Measurements from ENCODE around the gene PPT2. TPM values are rescaled to one million over a fixed set of nuclear protein-coding genes. Genes with fewer than 3 reads are reported as not detected.

PPT2 gene
- total and polyA plus RNA-seq, 4 donors, result 4.3 to 37.6 (median 27.9) TPM

DNA sequence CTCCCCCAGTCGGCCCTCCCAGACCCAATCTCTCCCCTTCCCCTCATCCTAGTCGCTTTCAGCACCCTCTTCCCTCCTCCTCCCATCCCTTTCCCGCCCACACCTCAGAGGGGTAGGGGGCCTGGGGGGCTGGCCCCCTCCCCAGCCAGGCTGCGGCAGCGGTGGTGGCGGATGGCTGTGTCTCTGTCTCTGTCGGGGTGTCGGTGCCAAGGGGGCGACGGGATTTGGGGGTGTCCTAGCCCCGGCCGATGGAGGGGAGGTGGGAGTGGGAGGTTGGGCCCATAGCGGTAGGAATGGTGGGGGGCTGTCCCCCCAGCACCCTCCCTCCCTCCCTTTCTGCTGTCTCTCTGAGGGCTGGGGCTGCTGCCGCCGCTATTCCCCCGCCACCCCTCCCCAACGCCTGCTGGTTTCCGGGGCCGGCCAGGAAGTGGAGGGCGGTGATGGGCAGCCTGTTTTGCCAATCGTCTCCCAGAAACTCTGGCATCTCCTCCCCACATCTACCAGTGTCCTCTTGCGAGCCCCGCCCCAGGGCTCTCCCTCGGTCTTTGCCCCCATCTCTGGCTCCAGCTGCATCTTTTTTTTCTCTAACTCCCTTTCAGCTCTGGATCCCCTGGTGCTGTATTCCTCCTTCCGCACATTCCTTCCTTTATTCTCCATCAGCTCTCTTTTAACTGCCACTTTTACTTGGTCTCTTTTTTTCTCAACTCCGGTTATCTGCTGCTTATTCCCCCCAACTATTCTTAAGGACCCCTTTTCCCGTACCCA, 22.0 kb downstream of the PPT2 start, which contains the start of gene AGPAT1:
Gene AGPAT1, minus strand, starts transcription at position 374 of the 765 bp plus-strand sequence. CDS start 4,588 bp downstream, outside the sequence.
- intact Hi-C loops (cut with DNase I), result loop anchor here in 1 of 2 donors (2.0 to 10.0 kb wide), 5 partner anchors 21 to 634 kb away; partner anchors contain the start of genes DDX39B, DXO, PPT2 and ZBTB12
- H3K27ac ChIP-seq (ENCODE audit: low read depth in 1 of 2, low read length in 2 of 2), result peak within 1 kb of the TSS; percentile 95
- no peaks in the 10 kb centered on the region for H3K9me3 ChIP-seq (ENCODE audit: control insufficient read depth, low read length)
- DNase-seq (peak; percentile 98 to 99), ATAC-seq (ENCODE audit: low FRiP score) (peak; percentile 84)
- no peaks in the 10 kb centered on the region for H3K36me3 ChIP-seq (ENCODE audit: control insufficient read depth in 1 of 2, insufficient read depth in 2 of 2, low read length in 1 of 2)
- 0 to 1% methylated on average over 19 to 27 of the region's 27 CpGs for WGBS, 2 donors
- H3K4me1 ChIP-seq (ENCODE audit: control insufficient read depth in 1 of 2, insufficient read depth in 2 of 2, low read length in 2 of 2), result peaks cover 0 to 2% of the 10 kb centered on the region in 2 donors
- H3K4me3 ChIP-seq (ENCODE audit: low read length in 2 of 2), result peak within 1 kb of the TSS; percentile 94 to 95
- H3K27me3 ChIP-seq (ENCODE audit: control insufficient read depth in 1 of 2, insufficient read depth in 2 of 2, low read length in 1 of 2), result no peaks in the 10 kb centered on the region

DNA sequence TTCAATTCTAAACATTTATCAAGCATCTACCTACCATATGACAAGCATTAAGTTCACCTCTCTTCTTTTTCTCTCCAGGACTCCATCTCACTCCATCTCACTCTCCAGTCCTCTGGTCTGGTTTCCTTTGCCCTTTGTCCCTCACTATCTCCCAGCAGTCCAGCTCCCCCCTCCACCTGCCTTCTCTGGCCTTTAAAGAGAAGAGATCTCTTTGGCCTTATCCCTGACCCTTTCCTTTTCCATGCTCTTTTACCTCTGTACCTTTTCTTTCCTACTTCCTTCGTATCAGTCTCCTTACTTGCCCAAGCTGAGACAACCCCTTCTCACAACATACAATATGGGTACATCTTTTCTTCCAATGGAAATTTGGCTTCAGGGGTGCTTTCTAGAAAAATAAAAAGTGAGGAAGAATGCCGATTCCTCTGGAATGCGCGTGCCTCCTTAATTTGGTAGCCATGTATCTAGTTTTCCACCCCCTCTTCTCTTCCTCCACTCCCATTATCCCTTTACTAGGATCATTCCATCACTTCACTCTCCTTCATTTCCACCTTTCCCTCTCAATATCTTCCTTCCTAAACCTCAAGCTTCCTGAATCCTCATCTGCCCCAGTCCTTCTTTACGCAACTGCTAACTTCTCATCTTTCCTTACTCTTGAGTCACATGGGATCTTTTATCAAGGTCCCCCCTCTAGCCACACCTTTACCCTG, 22.7 kb downstream of the PPT2 start:
- WGBS, 2 donors, result 5 to 11% methylated on average over 5 of the region's 5 CpGs
- Histone ChIP-seq H3K27ac (ENCODE audit: low read depth in 1 of 2, low read length in 2 of 2) (peak overlapping the region; percentile 95), H3K4me1 (ENCODE audit: control insufficient read depth in 1 of 2, insufficient read depth in 2 of 2, low read length in 2 of 2) (peaks cover 0 to 2% of the 10 kb centered on the region in 2 donors), H3K36me3 (ENCODE audit: control insufficient read depth in 1 of 2, insufficient read depth in 2 of 2, low read length in 1 of 2) (no peaks in the 10 kb centered on the region), H3K9me3 (ENCODE audit: control insufficient read depth, low read length) (no peaks in the 10 kb centered on the region), H3K27me3 (ENCODE audit: control insufficient read depth in 1 of 2, insufficient read depth in 2 of 2, low read length in 1 of 2) (no peaks in the 10 kb centered on the region), H3K4me3 (ENCODE audit: low read length in 2 of 2) (peak overlapping the region; percentile 44 to 45)
- DNase-seq (peak; percentile 17 to 32), ATAC-seq (ENCODE audit: low FRiP score) (no peak)
- intact Hi-C loops (cut with DNase I), result loop anchor here in 1 of 2 donors (2.0 to 10.0 kb wide), 5 partner anchors 22 to 634 kb away; partner anchors contain the start of genes DDX39B, DXO, PPT2 and ZBTB12

DNA sequence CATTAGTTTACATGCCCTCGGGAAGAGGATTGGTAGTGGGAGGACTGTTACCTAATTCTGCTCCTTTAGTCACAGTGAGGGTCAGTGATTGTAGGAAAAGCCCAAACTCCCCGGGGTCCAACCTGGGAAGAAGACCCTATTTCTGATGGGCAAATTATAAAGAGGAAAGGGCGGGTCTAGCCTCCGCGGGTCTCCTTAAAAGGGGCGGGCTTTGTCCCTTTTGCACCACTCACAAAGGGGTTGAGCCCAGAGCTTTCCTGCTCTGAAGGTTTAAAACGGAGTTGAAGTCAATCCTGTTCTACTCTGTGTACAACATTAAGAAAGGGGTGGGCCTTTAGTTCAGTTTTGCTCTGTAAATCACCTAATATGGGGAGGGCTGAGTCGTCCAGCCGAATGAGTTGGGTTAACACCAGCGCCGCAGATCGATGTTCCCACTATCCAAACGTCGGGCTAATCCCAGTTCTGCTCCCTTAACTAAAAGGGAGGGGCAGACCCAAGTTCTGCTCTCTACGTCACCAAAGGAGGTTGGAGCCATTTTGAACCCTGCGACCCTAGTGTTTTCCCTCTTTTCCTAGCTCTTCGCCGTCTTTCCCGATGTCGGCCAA, 23.3 kb downstream of the PPT2 start:
- H3K4me3 ChIP-seq (ENCODE audit: low read length in 2 of 2), result peak overlapping the region; percentile 44 to 45
- no peak for DNase-seq
- H3K4me1 ChIP-seq (ENCODE audit: control insufficient read depth in 1 of 2, insufficient read depth in 2 of 2, low read length in 2 of 2), result peaks cover 0 to 2% of the 10 kb centered on the region in 2 donors
- no peaks in the 10 kb centered on the region for H3K27me3 ChIP-seq (ENCODE audit: control insufficient read depth in 1 of 2, insufficient read depth in 2 of 2, low read length in 1 of 2)
- intact Hi-C loops (cut with DNase I), result loop anchor here in 1 of 2 donors (2.0 to 10.0 kb wide), 5 partner anchors 22 to 635 kb away; partner anchors contain the start of genes DDX39B, DXO, PPT2 and ZBTB12
- ATAC-seq (ENCODE audit: low FRiP score), result peak; percentile 45
- H3K36me3 ChIP-seq (ENCODE audit: control insufficient read depth in 1 of 2, insufficient read depth in 2 of 2, low read length in 1 of 2), result no peaks in the 10 kb centered on the region
- H3K9me3 ChIP-seq (ENCODE audit: control insufficient read depth, low read length), result no peaks in the 10 kb centered on the region
- 0 to 1% methylated on average over 20 of the region's 20 CpGs for WGBS, 2 donors
- H3K27ac ChIP-seq (ENCODE audit: low read depth in 1 of 2, low read length in 2 of 2), result peak overlapping the region; percentile 95

DNA sequence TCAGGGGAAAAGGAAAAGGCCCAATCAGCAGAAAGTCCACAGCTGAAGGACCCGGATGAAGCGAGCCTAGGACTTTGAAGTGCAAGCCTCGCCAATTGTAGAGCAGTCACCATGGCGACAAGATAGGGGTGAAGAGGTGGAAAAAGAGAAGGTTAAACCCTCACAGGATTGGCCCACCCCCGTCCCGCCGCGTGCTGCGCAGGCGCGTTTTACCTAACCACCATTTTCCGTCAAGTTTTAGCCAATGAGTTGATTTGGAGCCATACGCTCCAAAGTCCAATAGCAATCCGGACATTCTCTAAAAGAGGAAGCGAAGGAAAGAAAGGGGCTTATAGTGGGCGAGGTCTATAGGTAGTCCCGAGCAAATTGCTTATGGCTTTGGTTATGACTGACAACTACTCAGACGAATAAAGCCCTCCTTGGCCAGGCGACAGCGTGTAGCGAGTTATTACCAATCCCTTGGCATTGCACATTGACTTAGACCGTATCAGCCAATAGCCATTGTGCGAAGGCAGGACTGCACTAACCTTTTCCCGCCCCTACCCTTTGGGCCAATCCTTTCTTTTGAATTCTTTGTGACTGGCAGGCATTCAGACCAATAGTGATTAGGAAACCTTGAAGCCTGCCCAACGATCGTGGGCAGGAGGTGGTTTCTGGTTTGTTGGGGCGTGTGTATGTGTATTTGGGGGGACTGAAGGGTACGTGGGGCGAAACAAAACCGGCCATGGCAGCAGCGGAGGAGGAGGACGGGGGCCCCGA, 24.0 kb downstream of the PPT2 start, which contains the start of gene RNF5:
Gene RNF5, plus strand, starts transcription at position 618 of the 759 bp plus-strand sequence. Its CDS starts 107 bp downstream, at position 725.
- peaks cover 0 to 2% of the 10 kb centered on the region in 2 donors for H3K4me1 ChIP-seq (ENCODE audit: control insufficient read depth in 1 of 2, insufficient read depth in 2 of 2, low read length in 2 of 2)

DNA sequence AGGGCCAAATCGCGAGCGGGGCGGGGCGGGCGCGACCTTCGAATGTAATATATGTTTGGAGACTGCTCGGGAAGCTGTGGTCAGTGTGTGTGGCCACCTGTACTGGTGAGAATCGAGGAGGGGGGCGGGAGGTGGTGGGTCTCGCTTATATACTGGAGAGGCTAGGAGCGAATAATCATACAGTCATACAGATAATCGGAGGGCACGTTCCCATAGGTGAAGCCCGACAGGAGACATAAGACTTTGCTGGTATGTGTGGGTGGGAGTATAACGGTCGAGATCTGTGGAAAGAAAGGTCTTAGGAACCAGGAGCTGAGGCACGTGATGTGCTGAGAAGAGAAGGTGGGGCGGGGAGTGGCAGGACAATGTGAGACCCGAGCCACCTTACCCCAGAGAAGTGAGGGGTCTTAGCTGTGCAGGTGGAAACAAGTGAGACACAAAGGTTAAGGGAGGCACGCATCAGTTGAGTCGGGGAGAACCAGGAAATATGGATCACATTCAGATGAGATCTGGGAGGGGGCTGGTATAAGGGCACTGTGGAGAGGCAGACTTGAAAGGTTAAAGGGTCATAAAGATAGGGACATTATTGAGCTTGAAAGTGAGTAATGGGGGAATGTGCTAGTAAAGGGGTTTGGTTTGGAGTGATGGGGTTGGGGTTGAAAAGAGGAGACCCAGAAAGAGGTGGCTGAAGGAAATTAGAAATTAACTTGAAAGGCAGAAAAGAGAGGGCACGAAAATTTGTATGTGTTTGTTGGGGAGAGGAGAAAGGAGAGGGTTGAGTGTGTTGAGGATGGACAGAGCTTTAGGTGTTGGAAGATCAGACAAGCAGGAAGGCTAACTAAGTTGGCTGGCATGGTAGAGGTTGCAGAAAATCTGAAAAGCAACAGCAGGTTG, 24.9 kb downstream of the PPT2 start:
- H3K36me3 ChIP-seq (ENCODE audit: control insufficient read depth in 1 of 2, insufficient read depth in 2 of 2, low read length in 1 of 2), result no peaks in the 10 kb centered on the region
- 3 to 4% methylated on average over 24 of the region's 24 CpGs for WGBS, 2 donors
- H3K9me3 ChIP-seq (ENCODE audit: control insufficient read depth, low read length), result no peaks in the 10 kb centered on the region
- peak overlapping the region in 1 of 2 donors; percentile 49 for H3K27ac ChIP-seq (ENCODE audit: low read depth in 1 of 2, low read length in 2 of 2)
- H3K4me3 ChIP-seq (ENCODE audit: low read length in 2 of 2), result peak overlapping the region; percentile 45 to 54
- DNase-seq, result no peak
- ATAC-seq (ENCODE audit: low FRiP score), result no peak
- no peaks in the 10 kb centered on the region for H3K27me3 ChIP-seq (ENCODE audit: control insufficient read depth in 1 of 2, insufficient read depth in 2 of 2, low read length in 1 of 2)
- peaks cover 0 to 2% of the 10 kb centered on the region in 2 donors for H3K4me1 ChIP-seq (ENCODE audit: control insufficient read depth in 1 of 2, insufficient read depth in 2 of 2, low read length in 2 of 2)
- intact Hi-C loops (cut with DNase I), result loop anchor here in 1 of 2 donors (1.0 to 10.0 kb wide), 5 partner anchors 48 to 636 kb away; partner anchors contain the start of genes DDX39B, DXO, FKBPL and ZBTB12

More for the DNA sequence above, 24.0 kb downstream of the PPT2 start, which contains the start of gene RNF5:
- no peaks in the 10 kb centered on the region for H3K27me3 ChIP-seq (ENCODE audit: control insufficient read depth in 1 of 2, insufficient read depth in 2 of 2, low read length in 1 of 2)
- no peaks in the 10 kb centered on the region for H3K9me3 ChIP-seq (ENCODE audit: control insufficient read depth, low read length)
- H3K36me3 ChIP-seq (ENCODE audit: control insufficient read depth in 1 of 2, insufficient read depth in 2 of 2, low read length in 1 of 2), result no peaks in the 10 kb centered on the region
- WGBS, 2 donors, result 0% methylated on average over 33 of the region's 33 CpGs
- H3K4me3 ChIP-seq (ENCODE audit: low read length in 2 of 2), result peak within 1 kb of the TSS; percentile 45 to 54
- ATAC-seq (ENCODE audit: low FRiP score) (peak; percentile 93), DNase-seq (peak; percentile 95 to 98)
- peak within 1 kb of the TSS; percentile 95 for H3K27ac ChIP-seq (ENCODE audit: low read depth in 1 of 2, low read length in 2 of 2)
- intact Hi-C loops (cut with DNase I), result loop anchor here in 1 of 2 donors (1.0 to 10.0 kb wide), 6 partner anchors 23 to 636 kb away; partner anchors contain the start of genes DDX39B, DXO, FKBPL and PPT2

DNA sequence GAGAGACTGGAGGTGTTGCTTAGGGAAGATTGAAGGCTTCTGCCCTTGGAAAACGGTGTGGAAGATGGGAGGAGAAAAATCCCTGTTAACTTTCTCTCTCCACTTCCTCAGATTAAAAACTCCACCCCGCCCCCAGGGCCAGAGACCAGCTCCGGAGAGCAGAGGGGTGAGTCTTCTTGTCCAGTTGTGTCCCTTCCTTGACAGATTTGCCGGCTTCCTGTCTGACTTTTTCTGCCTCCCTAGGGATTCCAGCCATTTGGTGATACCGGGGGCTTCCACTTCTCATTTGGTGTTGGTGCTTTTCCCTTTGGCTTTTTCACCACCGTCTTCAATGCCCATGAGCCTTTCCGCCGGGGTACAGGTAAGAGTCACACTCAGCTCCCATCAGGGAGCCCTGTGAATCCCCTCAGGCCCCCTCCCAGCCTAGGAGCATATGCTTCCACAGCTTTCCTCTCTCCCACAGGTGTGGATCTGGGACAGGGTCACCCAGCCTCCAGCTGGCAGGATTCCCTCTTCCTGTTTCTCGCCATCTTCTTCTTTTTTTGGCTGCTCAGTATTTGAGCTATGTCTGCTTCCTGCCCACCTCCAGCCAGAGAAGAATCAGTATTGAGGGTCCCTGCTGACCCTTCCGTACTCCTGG, 25.9 kb downstream of the PPT2 start:
- WGBS, 2 donors, result 73 to 81% methylated on average over 10 of the region's 10 CpGs
- H3K9me3 ChIP-seq (ENCODE audit: control insufficient read depth, low read length), result no peaks in the 10 kb centered on the region
- no peak for ATAC-seq (ENCODE audit: low FRiP score)
- no peaks in the 10 kb centered on the region for H3K36me3 ChIP-seq (ENCODE audit: control insufficient read depth in 1 of 2, insufficient read depth in 2 of 2, low read length in 1 of 2)
- intact Hi-C loops (cut with DNase I), result loop anchor here in 1 of 2 donors (5.0 to 10.0 kb wide), 4 partner anchors 205 to 638 kb away; partner anchors contain the start of genes DDX39B, DXO and ZBTB12
- peak; percentile 41 to 69 for DNase-seq
- H3K27ac ChIP-seq (ENCODE audit: low read depth in 1 of 2, low read length in 2 of 2), result no peak overlapping the region
- H3K4me1 ChIP-seq (ENCODE audit: control insufficient read depth in 1 of 2, insufficient read depth in 2 of 2, low read length in 2 of 2), result peaks cover 0 to 2% of the 10 kb centered on the region in 2 donors
- H3K27me3 ChIP-seq (ENCODE audit: control insufficient read depth in 1 of 2, insufficient read depth in 2 of 2, low read length in 1 of 2), result no peaks in the 10 kb centered on the region
- no peak overlapping the region for H3K4me3 ChIP-seq (ENCODE audit: low read length in 2 of 2)

Measured in aorta (tissue), 5 donors.